ENCODE measurements around the gene ABCA2. TPM values are rescaled to one million over a fixed set of nuclear protein-coding genes. Genes with fewer than 3 reads are reported as not detected.

Gene ABCA2
- total and polyA plus RNA-seq, 9 of the 15 experiments (the other 6 are each of a cell fraction or from before 2014, with no cell fraction given): 0.69 to 16.3 (median 6.1) TPM; not detected in 2

- Histone ChIP-seq H2AFZ (ENCODE audit: low read depth, low read length) (peak overlapping the region; percentile 86), H3K79me2 (ENCODE audit: control insufficient read depth, insufficient read depth, low read length) (no peaks in the 10 kb centered on the region), H4K20me1 (replicated peaks; ENCODE audit: control insufficient read depth, insufficient read depth, low read length) (no peaks in the 10 kb centered on the region), H3K9me1 (ENCODE audit: control insufficient read depth, insufficient read depth, low read length) (no peaks in the 10 kb centered on the region), H3K9me3 (replicated peaks; ENCODE audit: control insufficient read depth, insufficient read depth, low read depth, low read length) (no peaks in the 10 kb centered on the region), H3K4me1 (replicated peaks in 1 of 2; ENCODE audit: control insufficient read depth in 2 of 2, insufficient read depth in 2 of 2, low read length in 2 of 2) (peaks cover 26 to 76% of the 10 kb centered on the region in 2 experiments; a peak in 4 of 5 replicates), H3K9ac (ENCODE audit: insufficient read depth in 1 of 2, low read depth in 2 of 2, low read length in 2 of 2) (peak overlapping the region; percentile 33 to 81), H3K27me3 (ENCODE audit: control insufficient read depth in 2 of 2, insufficient read depth in 2 of 2, low read length in 2 of 2) (no peaks in the 10 kb centered on the region), H3K36me3 (ENCODE audit: control insufficient read depth, insufficient read depth, low read length) (no peaks in the 10 kb centered on the region), H3K4me2 (ENCODE audit: insufficient read depth, low read length) (peak overlapping the region; percentile 61), H3K27ac (ENCODE audit: extremely low read depth, low read depth, low read length) (peak overlapping the region; percentile 55), H3K4me3 (no peak overlapping the region)
- no TSS peak for BruUV-seq (replicated peaks)
- DNase-seq (ENCODE audit: extremely low read depth in 1 of 4, low spot score in 3 of 4): peak in 3 of 4 experiments; percentile 34 to 63 (median 61)
- intact Hi-C loops (cut with micrococcal nuclease): no loop called here
- POLR2A ChIA-PET: interaction anchor here (0.6 to 1.2 kb wide), 8 partner anchors 9 to 775 kb away, joined by 3 to 4 read pairs (median 3); partner anchors contain the start of genes C8G, CLIC3 and PAXX
- ATAC-seq: peak; percentile 46
- peak; percentile 11 for FAIRE-seq
- CTCF ChIA-PET (ENCODE audit: low intra/inter-chr PET ratio): no interaction called here
- 26% methylated on average over 13 of the region's 26 CpGs for WGBS (ENCODE audit: insufficient coverage, low coverage, missing lambda C conversion rate)
- in situ Hi-C loops (cut with MboI): no loop called here
- TF ChIP-seq TAF9B (IDR thresholded peaks at IDR 0.05; ENCODE audit: partially characterized antibody): no peak
- no peak for TF ChIP-seq POLR2B (IDR thresholded peaks at IDR 0.05; ENCODE audit: low read depth, partially characterized antibody)
- no peak for TF ChIP-seq STAT6 (CRISPR knock-in tag; IDR thresholded peaks at IDR 0.05)
- TF ChIP-seq TRIM28 (IDR thresholded peaks at IDR 0.05): no peak
- peak; percentile 89 for TF ChIP-seq NR2C1 (IDR thresholded peaks at IDR 0.05)
- peak; percentile 82 for TF ChIP-seq NR2C1 (tag; IDR thresholded peaks at IDR 0.05)
- TF ChIP-seq TCF3 (CRISPR knock-in tag; IDR thresholded peaks at IDR 0.05): no peak
- TF ChIP-seq ZFP36 (IDR thresholded peaks at IDR 0.05; ENCODE audit: low read depth, low read length, partially characterized antibody): no peak
- TF ChIP-seq E2F6 (IDR thresholded peaks at IDR 0.05; ENCODE audit: borderline replicate concordance in 1 of 2, extremely low read depth in 1 of 2, insufficient read depth in 1 of 2, insufficient read length in 1 of 2, low read depth in 1 of 2, low read length in 1 of 2, poor library complexity in 1 of 2, severe bottlenecking in 1 of 2): peak in 1 of 2 experiments; percentile 59
- no peak for TF ChIP-seq CXXC5 (CRISPR knock-in tag; IDR thresholded peaks at IDR 0.05)
- no peak; the same call in 1 of the 2 replicates for TF ChIP-seq NR2C2 (CRISPR knock-in tag; IDR thresholded peaks at IDR 0.05)
- TF ChIP-seq NR2C2 (tag; IDR thresholded peaks at IDR 0.05): peak; percentile 87
Observed at GRCh38 chr9:136964833-136965422, 63.1 kb downstream of the ABCA2 start.
